ENCODE data around the gene GABARAPL2.

Gene GABARAPL2, protein sequence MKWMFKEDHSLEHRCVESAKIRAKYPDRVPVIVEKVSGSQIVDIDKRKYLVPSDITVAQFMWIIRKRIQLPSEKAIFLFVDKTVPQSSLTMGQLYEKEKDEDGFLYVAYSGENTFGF

DNA sequence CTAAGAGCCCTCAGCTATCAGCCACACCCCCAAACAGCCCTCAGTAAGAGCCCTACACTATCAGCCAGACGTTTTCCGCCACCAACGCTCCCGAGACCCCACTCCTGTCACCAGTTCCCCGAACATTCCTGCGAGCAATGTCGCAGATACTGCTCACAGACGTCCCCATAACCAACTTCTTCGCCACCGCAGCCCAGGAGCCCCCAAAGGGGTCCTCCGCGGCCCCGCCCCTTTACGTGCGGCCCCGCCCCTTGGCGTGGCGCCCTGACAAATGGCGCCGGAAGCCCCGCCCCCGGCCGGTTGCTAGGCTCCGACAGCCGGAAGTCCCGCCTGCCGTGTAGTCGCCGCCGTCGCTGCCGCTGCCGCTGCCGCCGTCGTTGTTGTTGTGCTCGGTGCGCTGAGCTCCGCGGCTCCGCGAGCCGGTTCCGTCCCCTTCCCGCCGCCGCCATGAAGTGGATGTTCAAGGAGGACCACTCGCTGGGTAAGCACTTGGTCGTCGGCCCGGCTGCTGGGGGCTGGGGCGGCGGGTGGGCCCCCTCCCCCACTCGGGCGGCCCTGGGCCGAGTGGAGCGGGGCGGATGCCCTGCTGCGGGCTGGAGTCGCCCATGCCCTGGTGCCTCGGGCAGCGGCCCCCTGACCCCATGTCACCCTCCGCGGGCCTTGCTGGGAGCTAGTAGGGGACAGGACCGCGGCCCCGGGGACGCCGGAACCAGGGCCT, at the start of gene GABARAPL2:
TSS of gene GABARAPL2 (plus strand) at position 340 of the 718 bp plus-strand sequence. CDS start at position 448, 108 bp downstream.
- peak within 1 kb of the TSS; percentile 83 for H3K4me3 ChIP-seq (ENCODE audit: low read length)
- TF ChIP-seq, protein P1, sequence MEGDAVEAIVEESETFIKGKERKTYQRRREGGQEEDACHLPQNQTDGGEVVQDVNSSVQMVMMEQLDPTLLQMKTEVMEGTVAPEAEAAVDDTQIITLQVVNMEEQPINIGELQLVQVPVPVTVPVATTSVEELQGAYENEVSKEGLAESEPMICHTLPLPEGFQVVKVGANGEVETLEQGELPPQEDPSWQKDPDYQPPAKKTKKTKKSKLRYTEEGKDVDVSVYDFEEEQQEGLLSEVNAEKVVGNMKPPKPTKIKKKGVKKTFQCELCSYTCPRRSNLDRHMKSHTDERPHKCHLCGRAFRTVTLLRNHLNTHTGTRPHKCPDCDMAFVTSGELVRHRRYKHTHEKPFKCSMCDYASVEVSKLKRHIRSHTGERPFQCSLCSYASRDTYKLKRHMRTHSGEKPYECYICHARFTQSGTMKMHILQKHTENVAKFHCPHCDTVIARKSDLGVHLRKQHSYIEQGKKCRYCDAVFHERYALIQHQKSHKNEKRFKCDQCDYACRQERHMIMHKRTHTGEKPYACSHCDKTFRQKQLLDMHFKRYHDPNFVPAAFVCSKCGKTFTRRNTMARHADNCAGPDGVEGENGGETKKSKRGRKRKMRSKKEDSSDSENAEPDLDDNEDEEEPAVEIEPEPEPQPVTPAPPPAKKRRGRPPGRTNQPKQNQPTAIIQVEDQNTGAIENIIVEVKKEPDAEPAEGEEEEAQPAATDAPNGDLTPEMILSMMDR (IDR thresholded peaks at IDR 0.05; ENCODE audit: insufficient read depth, low read depth, low read length, missing control alignments), result no peak
- DNase-seq (ENCODE audit: low read depth), result peak; percentile 83

DNA sequence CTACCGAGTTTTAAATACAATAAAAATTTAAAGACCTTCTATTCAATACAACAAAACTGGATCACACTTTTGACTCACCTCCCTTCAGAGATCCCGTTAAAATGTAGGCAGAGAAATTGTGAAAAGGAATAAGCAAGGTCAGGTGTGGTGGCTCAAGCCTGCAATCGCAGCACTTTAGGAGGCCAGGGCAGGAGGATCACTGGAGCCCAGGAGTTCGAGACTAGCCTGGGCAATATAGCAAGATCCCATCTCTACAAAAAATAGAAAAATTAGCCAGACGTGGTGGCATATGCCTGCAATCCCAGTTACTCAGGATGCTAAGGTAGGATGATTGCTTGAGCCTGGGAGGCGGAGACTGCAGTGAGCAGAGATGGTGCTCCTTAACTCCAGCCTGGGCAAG, 47.0 kb upstream of the GABARAPL2 start:
- TF ChIP-seq, protein P1 (IDR thresholded peaks at IDR 0.05; ENCODE audit: insufficient read depth, low read depth, low read length, missing control alignments), result no peak
- no peak overlapping the region for H3K4me3 ChIP-seq (ENCODE audit: low read length)
- DNase-seq (ENCODE audit: low read depth), result no peak

DNA sequence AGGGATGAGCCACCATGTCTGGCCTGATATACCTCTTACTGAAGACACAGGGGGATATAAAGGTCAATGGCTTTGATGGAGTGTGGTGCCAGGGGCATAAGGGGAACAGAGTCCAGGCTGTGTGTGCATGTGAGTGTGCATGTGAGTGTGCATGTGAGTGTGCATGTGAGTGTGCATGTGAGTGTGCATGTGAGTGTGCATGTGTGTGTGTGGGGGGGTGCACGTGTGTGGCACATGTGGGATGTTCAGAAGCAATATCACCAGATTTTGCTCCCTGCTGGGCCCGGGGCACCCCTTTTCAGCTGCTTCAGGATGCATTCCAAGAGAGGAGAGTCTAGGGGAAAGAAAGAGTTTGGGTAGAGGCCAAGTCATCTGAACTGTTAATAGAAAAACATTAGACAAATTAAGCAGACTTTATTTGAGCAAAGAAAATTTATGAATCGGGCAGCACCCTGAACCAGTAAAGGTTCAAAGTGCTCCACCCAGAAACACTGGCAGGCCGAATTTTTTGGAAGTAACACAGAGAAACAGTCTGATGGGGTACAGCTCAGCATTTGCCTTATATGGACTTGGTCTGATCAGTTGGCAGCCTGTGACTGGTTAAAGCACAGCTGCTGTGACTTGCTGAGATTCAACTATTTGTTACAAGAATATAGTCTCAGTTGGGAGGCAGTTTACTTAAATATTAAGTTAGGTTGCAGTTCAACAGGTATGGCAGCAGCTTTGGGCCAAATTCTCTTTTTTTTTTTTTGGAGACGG, 40.0 kb upstream of the GABARAPL2 start:
- TF ChIP-seq, protein P1 (IDR thresholded peaks at IDR 0.05; ENCODE audit: insufficient read depth, low read depth, low read length, missing control alignments), result no peak
- DNase-seq (ENCODE audit: low read depth), result no peak
- no peak overlapping the region for H3K4me3 ChIP-seq (ENCODE audit: low read length)

DNA sequence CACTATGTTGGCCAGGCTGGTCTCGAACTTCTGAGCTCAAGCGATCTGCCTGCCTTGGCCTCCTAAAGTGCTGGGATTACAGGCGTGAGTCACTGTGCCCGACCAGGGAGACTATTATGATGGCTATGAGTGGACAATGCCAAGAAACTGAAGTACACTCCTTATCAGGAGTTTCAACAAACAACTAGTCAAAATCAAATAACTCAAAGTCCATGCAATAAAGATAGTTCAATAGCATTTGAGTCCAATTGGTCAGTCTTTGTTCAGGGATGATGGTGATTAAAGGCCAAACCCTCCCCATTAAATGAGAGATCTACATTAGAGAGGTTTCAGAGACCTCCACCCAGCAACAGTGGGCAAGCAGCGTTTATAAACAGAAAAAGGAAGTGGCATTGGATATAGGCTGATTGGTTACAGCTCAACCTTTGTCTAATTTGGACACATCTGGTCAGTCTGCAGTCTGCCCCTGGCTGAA, 38.3 kb upstream of the GABARAPL2 start:
- H3K4me3 ChIP-seq (ENCODE audit: low read length), result no peak overlapping the region
- no peak for DNase-seq (ENCODE audit: low read depth)
- TF ChIP-seq, protein P1 (IDR thresholded peaks at IDR 0.05; ENCODE audit: insufficient read depth, low read depth, low read length, missing control alignments), result no peak

DNA sequence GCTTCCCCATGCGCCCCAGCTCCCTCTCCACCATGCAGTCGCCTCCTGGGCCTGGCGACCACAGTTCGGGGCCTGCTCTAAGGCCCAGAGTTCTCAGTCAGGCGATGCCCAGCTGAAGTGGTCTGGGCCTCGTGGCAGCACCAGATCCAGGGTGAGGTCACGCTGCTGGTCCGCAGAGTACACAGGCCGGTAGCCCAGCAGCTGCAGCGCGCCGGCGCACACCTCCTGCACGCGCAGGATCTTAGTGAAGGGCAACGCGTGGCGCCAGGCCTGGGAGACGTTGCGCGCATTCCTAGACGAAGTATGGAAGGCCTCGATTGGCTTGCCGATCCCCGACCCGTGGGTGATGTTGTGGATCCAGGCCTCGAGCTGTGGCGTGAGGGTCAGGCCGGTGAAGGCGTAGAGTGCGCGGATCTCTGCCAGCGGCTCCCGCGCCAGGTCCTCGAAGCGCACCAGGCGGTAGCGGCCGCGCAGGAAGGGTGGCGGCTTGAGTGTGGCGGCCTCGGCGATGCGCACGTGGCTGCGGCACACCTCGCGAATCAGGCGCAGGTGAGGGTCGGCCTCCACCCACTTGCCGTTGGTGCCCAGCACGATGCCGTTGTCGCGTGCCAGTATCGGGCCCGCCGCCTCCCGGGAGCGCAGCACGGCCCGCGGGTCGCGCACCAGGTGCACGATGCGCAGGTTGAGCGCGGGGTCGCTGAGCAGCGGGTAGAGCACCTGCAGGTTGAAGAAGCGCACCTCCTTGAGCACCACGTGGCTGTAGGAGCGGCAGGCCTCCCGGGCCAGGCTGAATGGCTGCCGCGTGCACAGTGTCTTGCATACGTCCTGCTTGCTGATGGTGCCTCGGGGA, 36.9 kb upstream of the GABARAPL2 start:
- TF ChIP-seq, protein P1 (IDR thresholded peaks at IDR 0.05; ENCODE audit: insufficient read depth, low read depth, low read length, missing control alignments), result no peak
- no peak overlapping the region for H3K4me3 ChIP-seq (ENCODE audit: low read length)
- DNase-seq (ENCODE audit: low read depth), result no peak

DNA sequence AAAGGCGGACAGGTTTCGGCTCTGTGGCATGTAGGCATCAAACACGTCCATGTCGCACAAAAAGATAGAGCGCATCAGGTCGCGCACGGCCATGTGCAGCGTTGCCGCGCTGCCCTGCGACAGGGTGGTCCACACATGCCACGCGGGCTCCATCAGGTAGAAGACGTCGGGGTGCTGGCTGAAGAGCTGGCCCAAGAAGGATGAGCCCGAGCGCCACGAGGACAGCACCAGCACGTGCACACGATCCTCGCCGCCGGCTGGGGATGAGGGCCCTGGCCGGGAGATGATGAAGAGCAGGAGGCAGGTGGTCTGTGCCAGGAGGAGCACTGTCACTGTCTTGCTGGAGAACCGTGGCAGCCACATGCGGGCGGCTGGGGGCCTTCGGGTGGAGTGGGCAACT, 36.2 kb upstream of the GABARAPL2 start:
- DNase-seq (ENCODE audit: low read depth), result no peak
- TF ChIP-seq, protein P1 (IDR thresholded peaks at IDR 0.05; ENCODE audit: insufficient read depth, low read depth, low read length, missing control alignments), result no peak
- H3K4me3 ChIP-seq (ENCODE audit: low read length), result no peak overlapping the region

Measured in epithelial cell of esophagus (primary cell).